Cardiac muscle cell (in vitro differentiated cells and primary cell): Measurements from ENCODE around the gene SCUBE1. TPM values are rescaled to one million over a fixed set of nuclear protein-coding genes. Genes with fewer than 3 reads are reported as not detected.

Experiments
- DNase-seq, 2 donors: peaks; one replicate each; pipeline versions ENCODE4 v3.0.0 to v3.0.0-alpha.2; 2010 to 2017; ENCODE audit warnings: low read depth in 1 of 2, low spot score in 1 of 2
- H3K27ac ChIP-seq: fragments of 200-600 bp; sonication (generic); 2 replicates; pipeline ENCODE4 v1.5.1; 2016
- H3K27me3 ChIP-seq: fragments of 200-600 bp; sonication (generic); 2 replicates; pipeline ENCODE4 v1.6.0; 2016; ENCODE audit warnings: control low read depth
- H3K36me3 ChIP-seq: fragments of 200-600 bp; sonication (generic); 2 replicates; pipeline ENCODE4 v1.5.1; 2016; ENCODE audit warnings: control low read depth
- H3K4me1 ChIP-seq: fragments of 200-600 bp; sonication (generic); 2 replicates; pipeline ENCODE4 v1.8.1; 2017; ENCODE audit warnings: low read depth, mild to moderate bottlenecking, mixed run types
- H3K4me3 ChIP-seq: fragments of 200-600 bp; sonication (generic); 2 replicates; pipeline ENCODE4 v1.5.1; 2016; ENCODE audit warnings: mild to moderate bottlenecking
- H3K9me3 ChIP-seq: fragments of 200-600 bp; sonication (generic); 2 replicates; pipeline ENCODE4 v1.5.1; 2017; ENCODE audit warnings: low read depth, mild to moderate bottlenecking, control low read depth
- polyA plus RNA-seq: library from polyadenylated mRNA; unstranded; fragments of >200 nt; fragmentation: Nextera tagmentation; extraction: Ambion mirVana; gene quantifications from 2 replicates; pipeline ENCODE4 v1.2.1, GENCODE V29; 2016
- total RNA-seq: library from RNA; depleted of rRNA; stranded (reverse); fragments of >200 nt; gene quantifications from 2 replicates; pipeline ENCODE4 v1.2.3, GENCODE V29; 2016
- TF ChIP-seq, protein P1 (sequence below): IDR thresholded peaks from 2 replicates; pipeline ENCODE4 v1.5.1; 2012; ENCODE audit warnings: low read depth, mild to moderate bottlenecking, low read length

Gene SCUBE1
- total and polyA plus RNA-seq, 2 experiments from 2014 or later, result 2.1 to 6.9 TPM

DNA sequence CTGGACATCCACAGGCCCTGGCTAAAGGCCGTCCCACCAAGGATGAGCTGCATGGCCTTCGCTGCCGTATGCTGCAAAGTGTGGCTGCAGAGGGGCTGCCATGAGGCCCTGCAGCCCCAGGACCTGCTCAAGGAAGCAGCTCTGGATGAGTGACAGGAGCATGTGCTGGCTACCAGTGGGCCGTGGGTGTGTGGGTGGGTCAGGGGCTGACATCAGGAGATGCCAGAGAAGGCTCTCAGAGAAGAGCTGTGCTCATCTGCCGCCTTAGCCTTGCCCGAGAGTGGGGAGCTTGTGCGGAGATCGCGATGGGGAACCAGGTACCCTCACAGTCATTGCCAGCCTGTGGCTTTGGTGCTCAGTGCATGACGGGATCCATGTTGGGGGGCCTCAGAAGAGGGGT, 41.3 kb downstream of the SCUBE1 start:
- H3K27me3 ChIP-seq, result no peaks in the 10 kb centered on the region
- H3K4me3 ChIP-seq, result no peak overlapping the region
- no peaks in the 10 kb centered on the region for H3K9me3 ChIP-seq
- TF ChIP-seq, protein P1, sequence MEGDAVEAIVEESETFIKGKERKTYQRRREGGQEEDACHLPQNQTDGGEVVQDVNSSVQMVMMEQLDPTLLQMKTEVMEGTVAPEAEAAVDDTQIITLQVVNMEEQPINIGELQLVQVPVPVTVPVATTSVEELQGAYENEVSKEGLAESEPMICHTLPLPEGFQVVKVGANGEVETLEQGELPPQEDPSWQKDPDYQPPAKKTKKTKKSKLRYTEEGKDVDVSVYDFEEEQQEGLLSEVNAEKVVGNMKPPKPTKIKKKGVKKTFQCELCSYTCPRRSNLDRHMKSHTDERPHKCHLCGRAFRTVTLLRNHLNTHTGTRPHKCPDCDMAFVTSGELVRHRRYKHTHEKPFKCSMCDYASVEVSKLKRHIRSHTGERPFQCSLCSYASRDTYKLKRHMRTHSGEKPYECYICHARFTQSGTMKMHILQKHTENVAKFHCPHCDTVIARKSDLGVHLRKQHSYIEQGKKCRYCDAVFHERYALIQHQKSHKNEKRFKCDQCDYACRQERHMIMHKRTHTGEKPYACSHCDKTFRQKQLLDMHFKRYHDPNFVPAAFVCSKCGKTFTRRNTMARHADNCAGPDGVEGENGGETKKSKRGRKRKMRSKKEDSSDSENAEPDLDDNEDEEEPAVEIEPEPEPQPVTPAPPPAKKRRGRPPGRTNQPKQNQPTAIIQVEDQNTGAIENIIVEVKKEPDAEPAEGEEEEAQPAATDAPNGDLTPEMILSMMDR, result no peak
- DNase-seq, result no peak
- no peaks in the 10 kb centered on the region for H3K36me3 ChIP-seq
- no peak overlapping the region for H3K27ac ChIP-seq
- H3K4me1 ChIP-seq, result no peaks in the 10 kb centered on the region

DNA sequence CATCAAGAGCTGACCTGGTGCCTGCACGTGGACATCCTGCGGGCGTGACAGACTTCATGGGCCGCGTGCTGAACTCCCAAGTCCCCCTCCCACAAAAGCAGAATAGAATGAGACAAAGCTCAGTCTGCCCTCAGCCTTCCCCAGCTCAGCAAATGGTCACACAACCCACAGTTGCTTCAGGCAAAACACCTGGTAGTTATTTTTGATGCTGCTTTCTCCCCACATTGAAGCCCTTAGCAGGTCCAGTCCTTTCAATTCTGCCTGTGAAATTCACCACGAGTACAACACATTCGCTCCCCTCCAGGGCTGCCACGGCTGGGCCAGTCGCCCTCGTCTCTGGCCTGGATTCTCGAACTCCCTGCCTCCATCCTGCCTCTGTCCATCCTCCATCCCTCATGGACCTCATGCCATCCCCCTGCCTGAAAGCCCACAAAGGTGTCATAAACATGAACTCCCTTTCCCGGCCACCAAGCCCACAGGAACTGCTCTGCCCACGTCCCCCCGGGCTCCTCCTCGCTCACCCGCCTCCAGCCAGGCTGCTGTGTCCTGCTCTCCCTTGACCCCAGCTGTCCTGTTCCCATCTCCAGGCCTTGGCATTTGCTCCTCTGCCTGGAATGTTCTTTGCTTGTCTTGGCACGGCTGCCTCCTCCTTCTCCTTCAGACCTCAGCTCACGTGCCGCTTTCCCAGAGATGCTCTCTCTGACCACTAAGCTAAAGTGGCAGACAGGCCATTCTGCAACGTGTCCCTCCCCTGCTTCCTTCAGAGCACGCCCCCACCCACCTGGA, 42.1 kb downstream of the SCUBE1 start:
- TF ChIP-seq, protein P1, result no peak
- Histone ChIP-seq H3K36me3 (no peaks in the 10 kb centered on the region), H3K9me3 (no peaks in the 10 kb centered on the region), H3K27ac (no peak overlapping the region), H3K4me1 (no peaks in the 10 kb centered on the region), H3K27me3 (no peaks in the 10 kb centered on the region), H3K4me3 (no peak overlapping the region)
- no peak for DNase-seq

DNA sequence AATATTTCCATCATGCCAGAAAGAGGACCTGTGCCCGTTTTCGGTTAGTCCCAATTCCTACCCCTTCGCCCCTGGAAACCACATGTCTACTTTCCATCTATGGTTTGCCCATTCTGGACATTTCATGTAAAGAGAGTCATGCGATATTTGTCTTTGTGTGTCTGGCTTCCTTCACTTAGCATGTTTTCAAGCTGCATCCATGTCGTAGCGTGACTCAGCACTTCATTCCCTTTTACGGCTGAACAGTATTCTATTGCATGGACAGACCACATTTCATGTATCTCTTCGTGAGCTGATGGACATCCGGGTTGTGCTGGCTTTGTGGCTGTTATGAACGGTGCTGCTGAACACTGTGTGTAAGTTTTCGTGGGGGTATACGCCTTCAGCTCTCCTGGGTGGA, 43.4 kb downstream of the SCUBE1 start:
- DNase-seq, result no peak
- Histone ChIP-seq H3K4me3 (no peak overlapping the region), H3K4me1 (no peaks in the 10 kb centered on the region), H3K36me3 (no peaks in the 10 kb centered on the region), H3K27me3 (no peaks in the 10 kb centered on the region), H3K9me3 (no peaks in the 10 kb centered on the region), H3K27ac (no peak overlapping the region)
- TF ChIP-seq, protein P1, result no peak

GRCh38 chr22:43298062-43298801, 44.9 kb downstream of the SCUBE1 start:
- no peak for DNase-seq
- Histone ChIP-seq H3K9me3 (no peaks in the 10 kb centered on the region), H3K4me3 (no peak overlapping the region), H3K27ac (no peak overlapping the region), H3K36me3 (no peaks in the 10 kb centered on the region), H3K4me1 (peaks cover 2% of the 10 kb centered on the region), H3K27me3 (no peaks in the 10 kb centered on the region)
- TF ChIP-seq, protein P1, result no peak

- no peaks in the 10 kb centered on the region for H3K27me3 ChIP-seq
- peaks cover 2% of the 10 kb centered on the region for H3K4me1 ChIP-seq
Measured at GRCh38 chr22:43297270-43298061, 45.7 kb downstream of the SCUBE1 start.

More at GRCh38 chr22:43297270-43298061, 45.7 kb downstream of the SCUBE1 start:
- Histone ChIP-seq H3K9me3 (no peaks in the 10 kb centered on the region), H3K36me3 (no peaks in the 10 kb centered on the region), H3K4me3 (no peak overlapping the region), H3K27ac (no peak overlapping the region)
- DNase-seq, result no peak
- TF ChIP-seq, protein P1, result no peak
